ENCODE data around the gene IL22RA2.
"Not testable (repeated sequence)": the region's sequence is repeated elsewhere in the genome, so short reads cannot be mapped to it uniquely, and the experiment has no call there.

IL22RA2 gene

DNA sequence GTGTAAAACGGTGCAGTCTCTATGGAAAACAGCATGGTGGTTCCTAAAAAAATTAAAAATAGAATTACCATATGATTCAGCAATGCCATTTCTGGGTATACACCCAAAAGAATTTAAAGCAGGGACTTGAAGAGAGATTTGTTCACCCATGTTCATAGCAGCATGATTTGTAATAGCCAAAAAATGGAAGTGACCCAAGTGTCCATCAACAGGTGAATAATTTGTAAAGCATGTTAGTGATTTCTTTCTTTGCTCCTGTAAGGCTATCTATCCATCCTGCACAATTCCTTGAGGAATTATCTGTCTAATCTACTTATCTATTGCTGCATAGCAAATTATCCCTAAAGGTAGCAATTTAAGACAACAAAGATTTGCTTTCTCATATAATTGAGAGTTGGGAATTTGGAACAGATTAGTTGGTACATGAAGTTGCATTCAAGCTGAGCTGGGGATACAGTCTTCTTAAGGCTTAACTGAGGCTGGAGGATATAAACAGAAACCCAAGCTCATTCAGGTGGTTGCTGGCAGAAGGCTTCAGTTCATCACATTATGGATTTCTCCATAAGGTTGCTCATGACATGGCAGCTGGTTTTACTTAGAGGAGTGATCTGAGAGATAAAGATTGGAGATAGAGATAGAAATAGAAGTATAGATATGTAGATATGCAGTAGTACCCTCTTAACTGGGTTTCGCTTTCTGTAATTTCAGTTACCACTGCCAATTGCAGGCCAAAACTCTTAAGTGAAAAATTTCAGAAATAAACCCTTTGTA, 62.0 kb downstream of the IL22RA2 start:
- ATAC-seq (ENCODE audit: insufficient read depth, low read depth), result peak; percentile 60
- Histone ChIP-seq H3K4me3 (ENCODE audit: low read depth in 1 of 2, low read length in 2 of 2) (no peak overlapping the region), H3K4me2 (ENCODE audit: insufficient read depth, low read length) (no peak overlapping the region)

DNA sequence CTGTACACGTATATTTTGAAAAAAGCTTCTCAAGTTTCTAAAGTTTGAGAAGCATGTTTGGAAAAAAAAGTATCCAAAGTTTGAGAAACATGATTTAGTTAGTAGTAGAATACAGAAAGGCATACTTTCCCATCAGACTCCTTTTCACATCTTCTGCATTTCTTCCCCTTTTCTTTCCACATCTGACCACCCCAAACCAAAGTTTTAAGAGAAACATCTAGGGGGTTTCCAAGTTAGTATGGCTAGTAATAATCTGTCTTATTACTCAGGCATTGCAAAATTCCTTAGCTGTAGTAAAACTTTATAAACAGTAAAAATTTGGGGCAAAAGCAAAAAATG, 65.7 kb downstream of the IL22RA2 start:
- peaks cover 47% of the 10 kb centered on the region for H3K4me1 ChIP-seq (ENCODE audit: insufficient read depth, low read length)
- no peak for ATAC-seq (ENCODE audit: insufficient read depth, low read depth)
- H2AFZ ChIP-seq (ENCODE audit: low read depth, low read length), result no peak overlapping the region
- H3K27me3 ChIP-seq (ENCODE audit: insufficient read depth, low read length, poor library complexity), result no peaks in the 10 kb centered on the region
- H3K4me2 ChIP-seq (ENCODE audit: insufficient read depth, low read length), result no peak overlapping the region
- no peaks in the 10 kb centered on the region for H3K36me3 ChIP-seq (ENCODE audit: insufficient read depth, low read length)
- H3K79me2 ChIP-seq (ENCODE audit: insufficient read depth, low read length), result no peaks in the 10 kb centered on the region
- H4K20me1 ChIP-seq (ENCODE audit: insufficient read depth, low read length), result no peaks in the 10 kb centered on the region
- H3K9me3 ChIP-seq (ENCODE audit: insufficient read depth, low read length, severe bottlenecking), result peaks cover 7% of the 10 kb centered on the region
- H3K4me3 ChIP-seq (ENCODE audit: low read depth in 1 of 2, low read length in 2 of 2), result no peak overlapping the region
- no peak for DNase-seq
- TF ChIP-seq, protein P1, sequence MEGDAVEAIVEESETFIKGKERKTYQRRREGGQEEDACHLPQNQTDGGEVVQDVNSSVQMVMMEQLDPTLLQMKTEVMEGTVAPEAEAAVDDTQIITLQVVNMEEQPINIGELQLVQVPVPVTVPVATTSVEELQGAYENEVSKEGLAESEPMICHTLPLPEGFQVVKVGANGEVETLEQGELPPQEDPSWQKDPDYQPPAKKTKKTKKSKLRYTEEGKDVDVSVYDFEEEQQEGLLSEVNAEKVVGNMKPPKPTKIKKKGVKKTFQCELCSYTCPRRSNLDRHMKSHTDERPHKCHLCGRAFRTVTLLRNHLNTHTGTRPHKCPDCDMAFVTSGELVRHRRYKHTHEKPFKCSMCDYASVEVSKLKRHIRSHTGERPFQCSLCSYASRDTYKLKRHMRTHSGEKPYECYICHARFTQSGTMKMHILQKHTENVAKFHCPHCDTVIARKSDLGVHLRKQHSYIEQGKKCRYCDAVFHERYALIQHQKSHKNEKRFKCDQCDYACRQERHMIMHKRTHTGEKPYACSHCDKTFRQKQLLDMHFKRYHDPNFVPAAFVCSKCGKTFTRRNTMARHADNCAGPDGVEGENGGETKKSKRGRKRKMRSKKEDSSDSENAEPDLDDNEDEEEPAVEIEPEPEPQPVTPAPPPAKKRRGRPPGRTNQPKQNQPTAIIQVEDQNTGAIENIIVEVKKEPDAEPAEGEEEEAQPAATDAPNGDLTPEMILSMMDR (IDR thresholded peaks at IDR 0.05; ENCODE audit: borderline replicate concordance, extremely low read depth, low read length, poor library complexity, severe bottlenecking), result no peak
- no peak for TF ChIP-seq EZH2 (IDR thresholded peaks at IDR 0.05; ENCODE audit: borderline replicate concordance, low read depth, low read length, severe bottlenecking)
- no peak overlapping the region for H3K27ac ChIP-seq (ENCODE audit: low read length)
- H3K9ac ChIP-seq (ENCODE audit: low read depth, low read length), result no peak overlapping the region

More for the DNA sequence above, 62.0 kb downstream of the IL22RA2 start:
- TF ChIP-seq, protein P1 (IDR thresholded peaks at IDR 0.05; ENCODE audit: borderline replicate concordance, extremely low read depth, low read length, poor library complexity, severe bottlenecking), result no peak
- no peak for TF ChIP-seq EZH2 (IDR thresholded peaks at IDR 0.05; ENCODE audit: borderline replicate concordance, low read depth, low read length, severe bottlenecking)
- Histone ChIP-seq H2AFZ (ENCODE audit: low read depth, low read length) (peak overlapping the region; percentile 14; the same call in 1 of the 2 replicates), H3K9ac (ENCODE audit: low read depth, low read length) (no peak overlapping the region), H3K79me2 (ENCODE audit: insufficient read depth, low read length) (no peaks in the 10 kb centered on the region), H3K27ac (ENCODE audit: low read length) (no peak overlapping the region), H4K20me1 (ENCODE audit: insufficient read depth, low read length) (no peaks in the 10 kb centered on the region), H3K36me3 (ENCODE audit: insufficient read depth, low read length) (no peaks in the 10 kb centered on the region), H3K9me3 (ENCODE audit: insufficient read depth, low read length, severe bottlenecking) (peaks cover 4% of the 10 kb centered on the region), H3K4me1 (ENCODE audit: insufficient read depth, low read length) (peaks cover 20% of the 10 kb centered on the region), H3K27me3 (ENCODE audit: insufficient read depth, low read length, poor library complexity) (no peaks in the 10 kb centered on the region)
- no peak for DNase-seq

DNA sequence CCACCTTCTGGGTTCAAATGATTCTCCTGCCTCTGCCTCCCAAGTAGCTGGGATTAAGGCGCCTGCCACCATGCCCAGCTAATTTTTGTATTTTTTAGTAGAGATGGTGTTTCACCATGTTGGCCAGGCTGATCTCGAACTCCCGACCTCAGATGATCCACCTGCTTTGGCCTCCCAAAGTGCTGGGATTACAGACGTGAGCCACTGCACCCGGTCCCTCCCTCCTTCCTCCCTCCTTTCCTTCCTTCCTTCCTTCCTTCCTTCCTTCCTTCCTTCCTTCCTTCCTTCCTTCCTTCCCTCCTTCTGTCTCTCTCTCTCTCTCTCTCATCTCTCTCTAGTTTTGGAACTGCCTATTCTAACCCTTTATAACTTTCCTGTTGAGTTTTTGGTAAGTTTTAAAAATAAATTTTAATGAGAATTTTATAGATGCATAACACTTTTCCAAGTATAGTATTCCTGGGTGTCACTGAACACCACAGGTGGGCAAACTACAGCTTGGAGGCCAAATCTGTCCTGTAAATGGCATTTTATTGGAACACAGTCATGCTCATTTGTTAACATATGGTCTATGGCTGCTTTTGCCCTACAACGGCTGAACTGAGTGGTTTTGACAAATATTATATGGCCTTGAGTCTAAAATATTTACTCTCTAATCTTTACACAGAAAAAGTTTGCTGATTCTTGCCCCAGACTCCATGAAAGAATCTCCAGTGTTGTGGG, 66.2 kb downstream of the IL22RA2 start:
- not testable (repeated sequence) for H3K79me2 ChIP-seq (ENCODE audit: insufficient read depth, low read length); H3K9me3 ChIP-seq (ENCODE audit: insufficient read depth, low read length, severe bottlenecking); DNase-seq; H3K36me3 ChIP-seq (ENCODE audit: insufficient read depth, low read length); H2AFZ ChIP-seq (ENCODE audit: low read depth, low read length); H3K4me3 ChIP-seq (ENCODE audit: low read depth in 1 of 2, low read length in 2 of 2); ATAC-seq (ENCODE audit: insufficient read depth, low read depth); H4K20me1 ChIP-seq (ENCODE audit: insufficient read depth, low read length); H3K27ac ChIP-seq (ENCODE audit: low read length); H3K9ac ChIP-seq (ENCODE audit: low read depth, low read length); H3K4me2 ChIP-seq (ENCODE audit: insufficient read depth, low read length); H3K27me3 ChIP-seq (ENCODE audit: insufficient read depth, low read length, poor library complexity)
- peaks cover 52% of the 10 kb centered on the region for H3K4me1 ChIP-seq (ENCODE audit: insufficient read depth, low read length)

DNA sequence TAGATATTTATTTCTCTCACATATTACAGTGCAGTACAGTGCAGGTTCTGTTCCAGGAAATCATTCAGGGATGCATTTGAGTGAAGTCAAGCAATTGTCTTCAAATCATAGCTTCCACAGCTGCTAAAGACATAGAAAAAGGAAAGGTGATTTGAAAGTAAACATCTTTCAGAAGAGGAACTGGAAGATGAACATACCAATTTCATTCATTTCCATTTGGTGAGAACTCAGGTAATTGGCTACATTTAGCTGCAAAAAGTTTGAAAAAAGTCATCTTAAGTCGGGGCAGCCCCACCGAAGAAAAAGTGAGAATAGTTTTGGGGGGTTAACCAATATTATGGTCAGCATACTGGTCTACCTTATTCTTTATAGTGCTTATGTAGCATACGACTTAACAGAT, 67.3 kb downstream of the IL22RA2 start:
- H3K4me3 ChIP-seq (ENCODE audit: low read depth in 1 of 2, low read length in 2 of 2), result no peak overlapping the region
- no peaks in the 10 kb centered on the region for H3K27me3 ChIP-seq (ENCODE audit: insufficient read depth, low read length, poor library complexity)
- H3K4me2 ChIP-seq (ENCODE audit: insufficient read depth, low read length), result no peak overlapping the region
- H3K79me2 ChIP-seq (ENCODE audit: insufficient read depth, low read length), result no peaks in the 10 kb centered on the region
- peaks cover 52% of the 10 kb centered on the region for H3K4me1 ChIP-seq (ENCODE audit: insufficient read depth, low read length)
- TF ChIP-seq, protein P1 (IDR thresholded peaks at IDR 0.05; ENCODE audit: borderline replicate concordance, extremely low read depth, low read length, poor library complexity, severe bottlenecking), result no peak
- no peak for TF ChIP-seq EZH2 (IDR thresholded peaks at IDR 0.05; ENCODE audit: borderline replicate concordance, low read depth, low read length, severe bottlenecking)
- no peaks in the 10 kb centered on the region for H4K20me1 ChIP-seq (ENCODE audit: insufficient read depth, low read length)
- no peak overlapping the region for H2AFZ ChIP-seq (ENCODE audit: low read depth, low read length)
- H3K9me3 ChIP-seq (ENCODE audit: insufficient read depth, low read length, severe bottlenecking), result peaks cover 7% of the 10 kb centered on the region
- DNase-seq (no peak), ATAC-seq (ENCODE audit: insufficient read depth, low read depth) (no peak)
- no peaks in the 10 kb centered on the region for H3K36me3 ChIP-seq (ENCODE audit: insufficient read depth, low read length)
- no peak overlapping the region for H3K9ac ChIP-seq (ENCODE audit: low read depth, low read length)
- no peak overlapping the region for H3K27ac ChIP-seq (ENCODE audit: low read length)
